Fibroblast of lung (primary cell): ENCODE measurements around the gene LCN1. TPM values are rescaled to one million over a fixed set of nuclear protein-coding genes. Genes with fewer than 3 reads are reported as not detected.

Source experiments
- DNase-seq, 2 donors: peaks; one replicate each; pipeline versions ENCODE4 v3.0.0 to v3.0.0-alpha.2; 2010; ENCODE audit warnings: low read depth in 2 of 2
- H2AFZ ChIP-seq: 2 replicates; pipeline ENCODE4 v1.5.1; 2012; ENCODE audit warnings: low read length, control low read depth, inconsistent platforms
- H3K27ac ChIP-seq: 2 replicates; pipeline ENCODE4 v1.5.1; 2011; ENCODE audit warnings: low read length, control low read depth; ENCODE audit not compliant: insufficient read depth
- H3K27me3 ChIP-seq: 2 replicates; pipeline ENCODE4 v1.5.1; 2011; ENCODE audit warnings: mild to moderate bottlenecking, low read length; ENCODE audit not compliant: control insufficient read depth, insufficient read depth
- H3K36me3 ChIP-seq: 2 replicates; pipeline ENCODE4 v1.5.1; 2011; ENCODE audit warnings: low read length; ENCODE audit not compliant: control insufficient read depth, insufficient read depth
- H3K4me1 ChIP-seq: 2 replicates; pipeline ENCODE4 v1.5.1; 2011; ENCODE audit warnings: low read length; ENCODE audit not compliant: control insufficient read depth, insufficient read depth; ENCODE audit errors: extremely low read depth
- H3K4me2 ChIP-seq: 2 replicates; pipeline ENCODE4 v1.5.1; 2011; ENCODE audit warnings: low read length, control low read depth; ENCODE audit not compliant: insufficient read depth; ENCODE audit errors: extremely low read depth
- H3K4me3 ChIP-seq, 4 experiments: fragments of 200-600 bp in 1 of 4; sonication (generic) in 1 of 4; replicated peaks in 1 of 4; 2 replicates each; pipeline ENCODE4 v1.5.1; 2011 to 2016; ENCODE audit warnings: low read length in 4 of 4, low read depth in 3 of 4, mild to moderate bottlenecking in 3 of 4, control low read depth in 2 of 4, inconsistent platforms in 1 of 4, mixed read lengths in 1 of 4; ENCODE audit not compliant: insufficient read depth in 1 of 4; ENCODE audit errors: control extremely low read depth in 1 of 4
- H3K79me2 ChIP-seq: 2 replicates; pipeline ENCODE4 v1.5.1; 2012; ENCODE audit warnings: mild to moderate bottlenecking, low read length, inconsistent platforms; ENCODE audit not compliant: control insufficient read depth, insufficient read depth
- H3K9ac ChIP-seq: 2 replicates; pipeline ENCODE4 v1.5.1; 2011; ENCODE audit warnings: mild to moderate bottlenecking, low read length, control low read depth; ENCODE audit not compliant: insufficient read depth
- H3K9me3 ChIP-seq: 2 replicates; pipeline ENCODE4 v1.5.1; 2012; ENCODE audit warnings: low read depth, low read length; ENCODE audit not compliant: control insufficient read depth, insufficient read depth
- H4K20me1 ChIP-seq: 2 replicates; pipeline ENCODE4 v1.5.1; 2011; ENCODE audit warnings: low read length; ENCODE audit not compliant: control insufficient read depth, insufficient read depth; ENCODE audit errors: extremely low read depth
- EZH2 ChIP-seq: IDR thresholded peaks from 2 replicates; pipeline ENCODE4 v1.5.1; 2012; ENCODE audit warnings: low read length, control low read depth, mild to moderate bottlenecking; ENCODE audit errors: missing control alignments
- polyA plus RNA-seq, 2 donors: library from polyadenylated mRNA; depleted of rRNA in 1 of 2; stranded (reverse) in 1 of 2; unstranded in 1 of 2; fragments of >200 nt; gene quantifications; 2 replicates each; pipeline ENCODE4 v1.2.1, GENCODE V29; 2011 to 2012; ENCODE audit warnings: missing spikeins in 1 of 2
- total RNA-seq: library from RNA; depleted of rRNA; stranded (reverse); fragments of >200 nt; gene quantifications from 2 replicates; pipeline ENCODE4 v1.2.1, GENCODE V29; 2014
- TF ChIP-seq, protein P1 (sequence below), 2 donors: IDR thresholded peaks in 1 of 2; conservative IDR thresholded peaks in 1 of 2; 1 replicate in 1 of 2; 2 replicates in 1 of 2; pipeline ENCODE4 v1.5.1; 2011 to 2012; ENCODE audit warnings: low read length in 2 of 2, control low read depth in 1 of 2, inconsistent platforms in 1 of 2, low read depth in 1 of 2, mild to moderate bottlenecking in 1 of 2

The LCN1 gene
- total and polyA plus RNA-seq, 2 donors (not counting 1 experiment from before 2014, with no cell fraction given) = not detected

DNA sequence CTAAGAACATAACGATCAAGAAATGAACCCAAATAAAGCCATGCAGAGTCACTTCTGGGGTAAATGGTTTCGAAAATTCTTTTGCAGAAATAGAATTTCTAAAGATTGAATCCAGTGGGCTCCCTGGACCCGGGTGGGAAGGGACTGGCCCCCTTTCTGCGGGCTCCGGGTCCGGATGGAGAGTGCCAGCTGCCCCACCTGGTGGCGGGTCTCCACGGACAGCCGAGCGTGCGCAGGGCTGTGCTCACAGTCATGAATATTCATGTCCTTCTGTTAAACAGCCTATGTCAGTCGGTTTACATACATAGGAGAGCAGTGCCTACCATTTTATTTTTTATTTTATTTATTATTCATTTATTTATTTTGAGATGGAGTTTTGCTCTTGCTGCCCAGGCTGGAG, 46.3 kb upstream of the LCN1 start:
- Histone ChIP-seq H3K27ac (no peak overlapping the region), H3K4me3 (no peak overlapping the region), H2AFZ (no peak overlapping the region), H4K20me1 (no peaks in the 10 kb centered on the region), H3K4me1 (no peaks in the 10 kb centered on the region), H3K9me3 (no peaks in the 10 kb centered on the region), H3K79me2 (no peaks in the 10 kb centered on the region), H3K36me3 (no peaks in the 10 kb centered on the region), H3K9ac (no peak overlapping the region), H3K27me3 (no peaks in the 10 kb centered on the region), H3K4me2 (no peak overlapping the region)
- DNase-seq = peak; percentile 4 to 25
- TF ChIP-seq EZH2 = no peak
- TF ChIP-seq, protein P1, sequence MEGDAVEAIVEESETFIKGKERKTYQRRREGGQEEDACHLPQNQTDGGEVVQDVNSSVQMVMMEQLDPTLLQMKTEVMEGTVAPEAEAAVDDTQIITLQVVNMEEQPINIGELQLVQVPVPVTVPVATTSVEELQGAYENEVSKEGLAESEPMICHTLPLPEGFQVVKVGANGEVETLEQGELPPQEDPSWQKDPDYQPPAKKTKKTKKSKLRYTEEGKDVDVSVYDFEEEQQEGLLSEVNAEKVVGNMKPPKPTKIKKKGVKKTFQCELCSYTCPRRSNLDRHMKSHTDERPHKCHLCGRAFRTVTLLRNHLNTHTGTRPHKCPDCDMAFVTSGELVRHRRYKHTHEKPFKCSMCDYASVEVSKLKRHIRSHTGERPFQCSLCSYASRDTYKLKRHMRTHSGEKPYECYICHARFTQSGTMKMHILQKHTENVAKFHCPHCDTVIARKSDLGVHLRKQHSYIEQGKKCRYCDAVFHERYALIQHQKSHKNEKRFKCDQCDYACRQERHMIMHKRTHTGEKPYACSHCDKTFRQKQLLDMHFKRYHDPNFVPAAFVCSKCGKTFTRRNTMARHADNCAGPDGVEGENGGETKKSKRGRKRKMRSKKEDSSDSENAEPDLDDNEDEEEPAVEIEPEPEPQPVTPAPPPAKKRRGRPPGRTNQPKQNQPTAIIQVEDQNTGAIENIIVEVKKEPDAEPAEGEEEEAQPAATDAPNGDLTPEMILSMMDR (conservative IDR thresholded peaks at IDR 0.05 in 1 of 2, IDR thresholded peaks at IDR 0.05 in 1 of 2; ENCODE audit: low read depth in 1 of 2, low read length in 2 of 2) = peak in 1 of 2 donors; percentile 39

DNA sequence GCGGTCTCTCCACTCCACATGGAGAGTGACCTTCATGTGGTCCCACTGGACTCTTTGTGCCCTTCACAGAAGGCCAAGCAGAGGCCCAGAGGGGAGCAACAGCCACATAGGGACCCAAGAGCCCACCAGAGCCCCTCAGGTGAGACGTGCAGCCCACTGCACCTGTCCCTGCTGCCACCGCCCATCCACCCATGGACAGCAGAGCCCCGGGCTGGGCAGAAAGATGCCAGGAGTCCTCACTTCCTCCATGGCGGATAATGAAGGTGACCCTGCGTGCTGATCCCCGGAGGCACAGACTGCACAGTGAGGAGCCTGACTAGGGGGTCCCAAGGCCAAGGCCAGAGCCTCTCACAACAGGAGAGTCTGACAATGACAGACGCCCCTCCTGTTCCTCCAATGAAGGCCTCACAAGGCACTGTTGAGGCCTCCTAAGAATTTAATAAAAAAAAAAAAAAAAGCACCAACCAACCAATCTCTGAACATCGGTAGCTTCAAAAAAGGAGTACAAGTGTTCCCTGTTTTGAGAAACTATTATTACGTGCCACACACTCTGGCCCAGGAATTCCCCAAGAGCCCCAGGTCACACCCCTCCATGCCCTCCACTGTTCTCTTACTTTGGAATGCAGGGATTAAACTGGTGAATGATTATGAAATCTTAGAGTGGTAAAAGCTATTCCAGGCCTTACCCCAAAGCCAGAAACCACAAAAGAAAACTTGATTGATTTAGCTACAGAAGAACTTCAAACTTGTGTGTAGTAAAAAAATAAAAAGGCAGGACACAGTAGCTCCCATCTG, 44.5 kb upstream of the LCN1 start:
- H2AFZ ChIP-seq = no peak overlapping the region
- H3K27me3 ChIP-seq = no peaks in the 10 kb centered on the region
- no peak overlapping the region for H3K4me2 ChIP-seq
- H3K27ac ChIP-seq = no peak overlapping the region
- H3K9ac ChIP-seq = no peak overlapping the region
- H3K4me1 ChIP-seq = no peaks in the 10 kb centered on the region
- no peaks in the 10 kb centered on the region for H3K9me3 ChIP-seq
- DNase-seq = peak; percentile 26 to 44
- no peaks in the 10 kb centered on the region for H4K20me1 ChIP-seq
- no peak for TF ChIP-seq EZH2
- TF ChIP-seq, protein P1 (conservative IDR thresholded peaks at IDR 0.05 in 1 of 2, IDR thresholded peaks at IDR 0.05 in 1 of 2; ENCODE audit: low read depth in 1 of 2, low read length in 2 of 2) = no peak
- H3K79me2 ChIP-seq = no peaks in the 10 kb centered on the region
- H3K4me3 ChIP-seq = no peak overlapping the region
- H3K36me3 ChIP-seq = no peaks in the 10 kb centered on the region

DNA sequence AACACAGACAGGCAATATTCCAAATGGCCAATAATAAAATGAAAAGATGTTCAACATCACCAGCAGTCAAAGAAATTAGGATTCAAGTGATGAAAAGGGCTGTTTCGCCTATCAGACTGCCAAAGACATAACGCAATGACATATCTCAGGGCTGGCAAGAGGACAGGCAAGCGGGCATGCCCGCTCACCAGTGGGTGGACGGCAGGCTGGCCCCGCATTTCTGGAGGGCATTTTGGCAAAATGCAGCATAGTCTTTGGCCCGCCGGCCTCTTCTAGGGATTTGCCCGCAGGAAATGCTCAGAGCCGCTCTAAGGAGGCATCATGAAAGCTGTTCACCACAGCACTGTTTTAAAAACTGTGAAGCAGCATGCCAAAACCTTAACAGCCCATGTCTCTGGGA, 43.0 kb upstream of the LCN1 start:
- Histone ChIP-seq H3K9ac (no peak overlapping the region), H3K4me3 (no peak overlapping the region), H2AFZ (no peak overlapping the region)

More for the DNA sequence above, 43.0 kb upstream of the LCN1 start:
- Histone ChIP-seq H3K9me3 (no peaks in the 10 kb centered on the region), H3K4me2 (no peak overlapping the region), H3K79me2 (no peaks in the 10 kb centered on the region), H3K36me3 (no peaks in the 10 kb centered on the region), H3K27ac (no peak overlapping the region), H4K20me1 (no peaks in the 10 kb centered on the region), H3K27me3 (no peaks in the 10 kb centered on the region), H3K4me1 (no peaks in the 10 kb centered on the region)
- TF ChIP-seq, protein P1 (conservative IDR thresholded peaks at IDR 0.05 in 1 of 2, IDR thresholded peaks at IDR 0.05 in 1 of 2; ENCODE audit: low read depth in 1 of 2, low read length in 2 of 2) = no peak
- TF ChIP-seq EZH2 = no peak
- no peak for DNase-seq
